ENCODE measurements around the gene GMEB1. TPM values are rescaled to one million over a fixed set of nuclear protein-coding genes. Genes with fewer than 3 reads are reported as not detected.
A peak's percentile ranks its signal among the peaks of the same experiment; 100 is the strongest.
"Not testable (repeated sequence)": the region's sequence is repeated elsewhere in the genome, so short reads cannot be mapped to it uniquely, and the experiment has no call there.

Gene GMEB1
- total RNA-seq = 3.7 and 6.3 TPM in 2 replicates

GRCh38 chr1:28668191-28668955, at the start of gene GMEB1:
Gene GMEB1 (plus strand): TSS chr1:28668784. CDS start chr1:28683613, 14,829 bp downstream.
- DNase-seq (ENCODE audit: low read depth in 2 of 2) = peak; percentile 87 to 92

- DNase-seq (ENCODE audit: low read depth in 2 of 2) = no peak
Observed at GRCh38 chr1:28631713-28632112, 36.9 kb upstream of the GMEB1 start.

GRCh38 chr1:28632560-28632959, 36.0 kb upstream of the GMEB1 start:
- no peak for DNase-seq (ENCODE audit: low read depth in 2 of 2)

- DNase-seq (ENCODE audit: low read depth in 2 of 2) = peak; percentile 26 to 59
Observed at GRCh38 chr1:28640766-28641165, 27.8 kb upstream of the GMEB1 start.

GRCh38 chr1:28642056-28642846, 26.3 kb upstream of the GMEB1 start:
- DNase-seq (ENCODE audit: low read depth in 2 of 2) = peak in 1 of 2 donors; percentile 8

GRCh38 chr1:28642847-28643635, 25.5 kb upstream of the GMEB1 start, which contains the start of gene TAF12:
Gene TAF12 (minus strand): TSS chr1:28643067. CDS start chr1:28622081, 20,986 bp downstream.
- peak; percentile 97 for DNase-seq (ENCODE audit: low read depth in 2 of 2)

- no peak for DNase-seq (ENCODE audit: low read depth in 2 of 2)
Observed at GRCh38 chr1:28644494-28644893, 24.1 kb upstream of the GMEB1 start.

GRCh38 chr1:28645406-28645805, 23.2 kb upstream of the GMEB1 start:
- not testable (repeated sequence) for DNase-seq (ENCODE audit: low read depth in 2 of 2)

GRCh38 chr1:28646040-28646439, 22.5 kb upstream of the GMEB1 start:
- no peak for DNase-seq (ENCODE audit: low read depth in 2 of 2)

- DNase-seq (ENCODE audit: low read depth in 2 of 2) = peak; percentile 91 to 95
Observed at GRCh38 chr1:28648008-28648473, 20.5 kb upstream of the GMEB1 start.

- peak; percentile 97 for DNase-seq (ENCODE audit: low read depth in 2 of 2)
Observed at GRCh38 chr1:28648474-28649198, 19.9 kb upstream of the GMEB1 start, which contains the start of gene RNU11. Gene RNU11 (plus strand): TSS chr1:28648600.

- DNase-seq (ENCODE audit: low read depth in 2 of 2) = not testable (repeated sequence)
Observed at GRCh38 chr1:28653063-28653462, 15.5 kb upstream of the GMEB1 start.

- peak; percentile 27 to 49 for DNase-seq (ENCODE audit: low read depth in 2 of 2)
Observed at GRCh38 chr1:28653870-28654269, 14.7 kb upstream of the GMEB1 start.

GRCh38 chr1:28655448-28656311, 12.9 kb upstream of the GMEB1 start:
- DNase-seq (ENCODE audit: low read depth in 2 of 2) = not testable (repeated sequence)

- no peak for DNase-seq (ENCODE audit: low read depth in 2 of 2)
Observed at GRCh38 chr1:28656335-28656734, 12.2 kb upstream of the GMEB1 start.

GRCh38 chr1:28663871-28664470, 4.6 kb upstream of the GMEB1 start:
- no peak for DNase-seq (ENCODE audit: low read depth in 2 of 2)

- DNase-seq (ENCODE audit: low read depth in 2 of 2) = no peak
Observed at GRCh38 chr1:28666806-28667205, 1.8 kb upstream of the GMEB1 start.

- DNase-seq (ENCODE audit: low read depth in 2 of 2) = peak; percentile 46 to 69
Observed at GRCh38 chr1:28668956-28669723, 556 bp downstream of the GMEB1 start.
